ENCODE data around the gene DENND1A. TPM values are rescaled to one million over a fixed set of nuclear protein-coding genes. Genes with fewer than 3 reads are reported as not detected.

The DENND1A gene
- total RNA-seq, 1 experiment from 2014 or later: 29.7 TPM

GRCh38 chr9:123607479-123607878 is 322.4 kb downstream of the DENND1A start:
- no peaks in the 10 kb centered on the region for H3F3A ChIP-seq (ENCODE audit: low read length, unreplicated experiment)
- ChIA-PET POLR2A (ENCODE audit: unreplicated experiment) (no interaction called here), CTCF (no interaction called here)
- H3K27me3 ChIP-seq (ENCODE audit: low read length): no peaks in the 10 kb centered on the region
- no peak overlapping the region for H2AFZ ChIP-seq (ENCODE audit: low read length)
- TF ChIP-seq EZH2phosphoT487 (IDR thresholded peaks at IDR 0.05; ENCODE audit: borderline replicate concordance, low read length) (no peak), CTCF (conservative IDR thresholded peaks at IDR 0.05; ENCODE audit: low read depth, low read length) (no peak), EZH2 (IDR thresholded peaks at IDR 0.05; ENCODE audit: low read length, unreplicated experiment) (no peak)
- H3K9ac ChIP-seq (ENCODE audit: low read length): no peak overlapping the region
- no peaks in the 10 kb centered on the region for H3K36me3 ChIP-seq (ENCODE audit: low read depth, low read length)
- no peak overlapping the region for H3K4me2 ChIP-seq (ENCODE audit: low read length)
- no peaks in the 10 kb centered on the region for H3K79me2 ChIP-seq (ENCODE audit: low read length)
- no TSS peak for BruUV-seq (replicated peaks)
- H3K9me2 ChIP-seq (replicated peaks; ENCODE audit: low read length): no peaks in the 10 kb centered on the region
- DNase-seq: no peak
- no peak for ATAC-seq
- H3K4me1 ChIP-seq (ENCODE audit: insufficient read depth, low read length): no peaks in the 10 kb centered on the region
- H3K9me3 ChIP-seq (ENCODE audit: low read length): no peaks in the 10 kb centered on the region
- H4K20me1 ChIP-seq (ENCODE audit: low read length): no peaks in the 10 kb centered on the region
- no peak overlapping the region for H3K27ac ChIP-seq (ENCODE audit: low read length)
- no peak overlapping the region for H3K4me3 ChIP-seq (ENCODE audit: low read length)
- intact Hi-C loops (cut with micrococcal nuclease): no loop called here

GRCh38 chr9:123606141-123606540 is 323.8 kb downstream of the DENND1A start:
- intact Hi-C loops (cut with micrococcal nuclease): no loop called here
- ChIA-PET POLR2A (ENCODE audit: unreplicated experiment) (no interaction called here), CTCF (no interaction called here)
- no peaks in the 10 kb centered on the region for H3K36me3 ChIP-seq (ENCODE audit: low read depth, low read length)
- H3K79me2 ChIP-seq (ENCODE audit: low read length): no peaks in the 10 kb centered on the region
- H3K27ac ChIP-seq (ENCODE audit: low read length): no peak overlapping the region
- DNase-seq (no peak), ATAC-seq (no peak)
- no peak overlapping the region for H3K4me2 ChIP-seq (ENCODE audit: low read length)
- H3K9ac ChIP-seq (ENCODE audit: low read length): no peak overlapping the region
- H3F3A ChIP-seq (ENCODE audit: low read length, unreplicated experiment): no peaks in the 10 kb centered on the region
- H2AFZ ChIP-seq (ENCODE audit: low read length): no peak overlapping the region
- TF ChIP-seq EZH2phosphoT487 (IDR thresholded peaks at IDR 0.05; ENCODE audit: borderline replicate concordance, low read length) (no peak), CTCF (conservative IDR thresholded peaks at IDR 0.05; ENCODE audit: low read depth, low read length) (no peak), EZH2 (IDR thresholded peaks at IDR 0.05; ENCODE audit: low read length, unreplicated experiment) (no peak)
- H3K9me3 ChIP-seq (ENCODE audit: low read length): no peaks in the 10 kb centered on the region
- H3K27me3 ChIP-seq (ENCODE audit: low read length): no peaks in the 10 kb centered on the region
- no TSS peak for BruUV-seq (replicated peaks)
- H4K20me1 ChIP-seq (ENCODE audit: low read length): no peaks in the 10 kb centered on the region
- no peaks in the 10 kb centered on the region for H3K4me1 ChIP-seq (ENCODE audit: insufficient read depth, low read length)
- H3K4me3 ChIP-seq (ENCODE audit: low read length): no peak overlapping the region
- no peaks in the 10 kb centered on the region for H3K9me2 ChIP-seq (replicated peaks; ENCODE audit: low read length)

DNA sequence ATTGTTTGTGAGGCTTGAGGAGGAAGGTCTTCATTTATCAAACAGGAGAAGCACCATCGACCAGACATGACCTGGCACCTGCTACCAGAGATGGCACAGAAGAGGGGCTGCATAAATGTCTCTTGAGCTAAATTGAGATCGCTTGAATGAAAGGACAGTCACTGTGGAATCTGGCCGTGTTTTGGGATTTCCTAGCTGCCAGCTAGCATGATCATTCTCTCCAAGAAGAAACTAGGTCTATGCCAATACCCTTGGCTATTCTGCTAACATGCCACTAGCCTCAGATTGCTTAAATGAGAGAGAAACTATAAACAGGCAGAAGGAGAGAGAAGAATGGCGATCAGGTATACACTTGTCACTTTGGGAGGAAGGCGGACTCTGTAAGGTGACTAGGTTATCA is 324.6 kb downstream of the DENND1A start:
- no peaks in the 10 kb centered on the region for H3K79me2 ChIP-seq (ENCODE audit: low read length)
- H3K27me3 ChIP-seq (ENCODE audit: low read length): no peaks in the 10 kb centered on the region
- no peaks in the 10 kb centered on the region for H3K9me2 ChIP-seq (replicated peaks; ENCODE audit: low read length)
- no peak overlapping the region for H3K27ac ChIP-seq (ENCODE audit: low read length)
- no peak overlapping the region for H3K4me3 ChIP-seq (ENCODE audit: low read length)
- H3K4me1 ChIP-seq (ENCODE audit: insufficient read depth, low read length): no peaks in the 10 kb centered on the region
- TF ChIP-seq EZH2phosphoT487 (IDR thresholded peaks at IDR 0.05; ENCODE audit: borderline replicate concordance, low read length) (no peak), CTCF (conservative IDR thresholded peaks at IDR 0.05; ENCODE audit: low read depth, low read length) (no peak), EZH2 (IDR thresholded peaks at IDR 0.05; ENCODE audit: low read length, unreplicated experiment) (no peak)
- ATAC-seq (no peak), DNase-seq (no peak)
- ChIA-PET POLR2A (ENCODE audit: unreplicated experiment) (no interaction called here), CTCF (no interaction called here)
- H2AFZ ChIP-seq (ENCODE audit: low read length): no peak overlapping the region
- H4K20me1 ChIP-seq (ENCODE audit: low read length): no peaks in the 10 kb centered on the region
- no TSS peak for BruUV-seq (replicated peaks)
- no peak overlapping the region for H3K4me2 ChIP-seq (ENCODE audit: low read length)
- no peaks in the 10 kb centered on the region for H3K36me3 ChIP-seq (ENCODE audit: low read depth, low read length)
- intact Hi-C loops (cut with micrococcal nuclease): no loop called here
- H3K9me3 ChIP-seq (ENCODE audit: low read length): no peaks in the 10 kb centered on the region
- no peaks in the 10 kb centered on the region for H3F3A ChIP-seq (ENCODE audit: low read length, unreplicated experiment)
- no peak overlapping the region for H3K9ac ChIP-seq (ENCODE audit: low read length)

Measured in PC-3 (cell line).